K562 (cell line): ENCODE results near the gene FAM83F. TPM values are rescaled to one million over a fixed set of nuclear protein-coding genes. Genes with fewer than 3 reads are reported as not detected.
A peak's percentile ranks its signal among the peaks of the same experiment; 100 is the strongest.

Source experiments
- SIX5 ChIP-seq, 2 experiments: IDR thresholded peaks; 2 replicates each; pipeline ENCODE4 v1.6.1; 2011; ENCODE audit warnings: low read length in 2 of 2, borderline replicate concordance in 1 of 2, low read depth in 1 of 2, mild to moderate bottlenecking in 1 of 2, moderate library complexity in 1 of 2; ENCODE audit not compliant: insufficient read depth in 1 of 2
- SMAD4 ChIP-seq: fragments of 250-450 bp; sonication (Bioruptor Pico); conservative IDR thresholded peaks from 2 replicates; pipeline ENCODE4 v1.8.0; 2021; ENCODE audit warnings: inconsistent platforms, mild to moderate bottlenecking, moderate library complexity
- ZBTB8A ChIP-seq: fragments of 450-650 bp; IDR thresholded peaks from 2 replicates; pipeline ENCODE4 v1.6.1; 2018; ENCODE audit warnings: mild to moderate bottlenecking, moderate library complexity; ENCODE audit not compliant: partially characterized antibody
- ZNF324 ChIP-seq: fragments of 250-450 bp; sonication (Bioruptor Pico); IDR thresholded peaks from 2 replicates; pipeline ENCODE4 v1.4.0; 2020; ENCODE audit warnings: mild to moderate bottlenecking
- ZNF384 ChIP-seq: IDR thresholded peaks from 2 replicates; pipeline ENCODE4 v1.6.1; 2012; ENCODE audit warnings: low read depth, low read length, improper control_type of control experiment
- ZNF707 ChIP-seq: fragments of 250-450 bp; sonication (Bioruptor Pico); conservative IDR thresholded peaks from 2 replicates; pipeline ENCODE4 v1.8.0; 2022; ENCODE audit warnings: inconsistent platforms, mild to moderate bottlenecking, moderate library complexity
- polyA plus RNA-seq, 8 experiments: library from polyadenylated mRNA; depleted of rRNA in 4 of 8; stranded (reverse) in 5 of 8; unstranded in 3 of 8; fragments of >200 nt; fragmentation: Nextera tagmentation in 2 of 8; fragmentation: Illumina TruSeq in 1 of 8; extraction: Ambion mirVana in 2 of 8; extraction: Trizol in 1 of 8; gene quantifications; 2 replicates each; pipeline versions ENCODE4 v1.2.1 to v1.2.3, GENCODE V29; 2011 to 2014; ENCODE audit warnings: inconsistent platforms in 1 of 8, missing spikeins in 1 of 8
- total RNA-seq, 7 experiments: library from RNA; depleted of rRNA in 6 of 7; stranded (reverse); fragments of >200 nt in 6 of 7; fragmentation: Illumina TruSeq in 2 of 7; extraction: Trizol in 2 of 7; gene quantifications; 2 replicates each; pipeline versions ENCODE4 v1.2.1 to v1.2.3, GENCODE V29; 2011 to 2021; ENCODE audit warnings: low replicate concordance in 1 of 7
- TF ChIP-seq, protein P1 (sequence below): fragments of 450-650 bp; IDR thresholded peaks from 2 replicates; pipeline ENCODE4 v1.6.1; 2016; ENCODE audit warnings: mild to moderate bottlenecking, moderate library complexity
- TF ChIP-seq, protein P2 (sequence below): fragments of 450-650 bp; IDR thresholded peaks from 2 replicates; pipeline ENCODE4 v1.6.1; 2016
- TF ChIP-seq, protein P3 (sequence below), 2 experiments: fragments of 450-650 bp in 1 of 2; sonication (generic) in 1 of 2; formaldehyde crosslinking in 1 of 2; IDR thresholded peaks in 1 of 2; conservative IDR thresholded peaks in 1 of 2; 2 replicates each; pipeline versions ENCODE4 v1.6.1 to v1.8.1; 2016 to 2023; ENCODE audit warnings: mild to moderate bottlenecking in 2 of 2, moderate library complexity in 2 of 2, inconsistent platforms in 1 of 2, missing genetic modification reagents in 1 of 2
- TF ChIP-seq, protein P4 (sequence below): sonication (generic); formaldehyde crosslinking; IDR thresholded peaks from 2 replicates; pipeline ENCODE4 v1.8.0; 2022; ENCODE audit warnings: missing genetic modification reagents, mild to moderate bottlenecking, moderate library complexity, borderline replicate concordance

Gene FAM83F
- total and polyA plus RNA-seq, 9 of the 15 experiments (the other 6 are each of a cell fraction or from before 2014, with no cell fraction given): under 0.01 to 0.13 (median 0.04) TPM; not detected in 1

DNA sequence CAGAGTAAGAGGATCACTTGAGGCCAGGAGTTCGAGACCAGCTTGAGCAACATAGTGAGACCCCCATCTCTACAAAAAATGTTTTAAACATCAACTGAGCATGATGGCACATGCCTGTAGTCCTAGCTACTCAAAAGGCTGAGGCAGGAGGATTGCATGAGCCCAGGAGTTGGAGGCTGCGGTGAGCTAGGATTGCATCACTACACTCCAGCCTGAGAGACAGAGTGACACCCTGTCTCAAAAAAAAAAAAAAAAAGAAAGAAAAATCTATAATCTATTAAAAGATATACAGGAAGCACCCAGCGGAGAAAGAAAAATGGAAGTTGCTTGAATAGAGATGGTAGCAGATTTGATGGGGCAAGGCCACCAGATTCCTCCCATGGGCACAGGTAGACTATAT, 61.8 kb downstream of the FAM83F start (continued):
- TF ChIP-seq, protein P1, sequence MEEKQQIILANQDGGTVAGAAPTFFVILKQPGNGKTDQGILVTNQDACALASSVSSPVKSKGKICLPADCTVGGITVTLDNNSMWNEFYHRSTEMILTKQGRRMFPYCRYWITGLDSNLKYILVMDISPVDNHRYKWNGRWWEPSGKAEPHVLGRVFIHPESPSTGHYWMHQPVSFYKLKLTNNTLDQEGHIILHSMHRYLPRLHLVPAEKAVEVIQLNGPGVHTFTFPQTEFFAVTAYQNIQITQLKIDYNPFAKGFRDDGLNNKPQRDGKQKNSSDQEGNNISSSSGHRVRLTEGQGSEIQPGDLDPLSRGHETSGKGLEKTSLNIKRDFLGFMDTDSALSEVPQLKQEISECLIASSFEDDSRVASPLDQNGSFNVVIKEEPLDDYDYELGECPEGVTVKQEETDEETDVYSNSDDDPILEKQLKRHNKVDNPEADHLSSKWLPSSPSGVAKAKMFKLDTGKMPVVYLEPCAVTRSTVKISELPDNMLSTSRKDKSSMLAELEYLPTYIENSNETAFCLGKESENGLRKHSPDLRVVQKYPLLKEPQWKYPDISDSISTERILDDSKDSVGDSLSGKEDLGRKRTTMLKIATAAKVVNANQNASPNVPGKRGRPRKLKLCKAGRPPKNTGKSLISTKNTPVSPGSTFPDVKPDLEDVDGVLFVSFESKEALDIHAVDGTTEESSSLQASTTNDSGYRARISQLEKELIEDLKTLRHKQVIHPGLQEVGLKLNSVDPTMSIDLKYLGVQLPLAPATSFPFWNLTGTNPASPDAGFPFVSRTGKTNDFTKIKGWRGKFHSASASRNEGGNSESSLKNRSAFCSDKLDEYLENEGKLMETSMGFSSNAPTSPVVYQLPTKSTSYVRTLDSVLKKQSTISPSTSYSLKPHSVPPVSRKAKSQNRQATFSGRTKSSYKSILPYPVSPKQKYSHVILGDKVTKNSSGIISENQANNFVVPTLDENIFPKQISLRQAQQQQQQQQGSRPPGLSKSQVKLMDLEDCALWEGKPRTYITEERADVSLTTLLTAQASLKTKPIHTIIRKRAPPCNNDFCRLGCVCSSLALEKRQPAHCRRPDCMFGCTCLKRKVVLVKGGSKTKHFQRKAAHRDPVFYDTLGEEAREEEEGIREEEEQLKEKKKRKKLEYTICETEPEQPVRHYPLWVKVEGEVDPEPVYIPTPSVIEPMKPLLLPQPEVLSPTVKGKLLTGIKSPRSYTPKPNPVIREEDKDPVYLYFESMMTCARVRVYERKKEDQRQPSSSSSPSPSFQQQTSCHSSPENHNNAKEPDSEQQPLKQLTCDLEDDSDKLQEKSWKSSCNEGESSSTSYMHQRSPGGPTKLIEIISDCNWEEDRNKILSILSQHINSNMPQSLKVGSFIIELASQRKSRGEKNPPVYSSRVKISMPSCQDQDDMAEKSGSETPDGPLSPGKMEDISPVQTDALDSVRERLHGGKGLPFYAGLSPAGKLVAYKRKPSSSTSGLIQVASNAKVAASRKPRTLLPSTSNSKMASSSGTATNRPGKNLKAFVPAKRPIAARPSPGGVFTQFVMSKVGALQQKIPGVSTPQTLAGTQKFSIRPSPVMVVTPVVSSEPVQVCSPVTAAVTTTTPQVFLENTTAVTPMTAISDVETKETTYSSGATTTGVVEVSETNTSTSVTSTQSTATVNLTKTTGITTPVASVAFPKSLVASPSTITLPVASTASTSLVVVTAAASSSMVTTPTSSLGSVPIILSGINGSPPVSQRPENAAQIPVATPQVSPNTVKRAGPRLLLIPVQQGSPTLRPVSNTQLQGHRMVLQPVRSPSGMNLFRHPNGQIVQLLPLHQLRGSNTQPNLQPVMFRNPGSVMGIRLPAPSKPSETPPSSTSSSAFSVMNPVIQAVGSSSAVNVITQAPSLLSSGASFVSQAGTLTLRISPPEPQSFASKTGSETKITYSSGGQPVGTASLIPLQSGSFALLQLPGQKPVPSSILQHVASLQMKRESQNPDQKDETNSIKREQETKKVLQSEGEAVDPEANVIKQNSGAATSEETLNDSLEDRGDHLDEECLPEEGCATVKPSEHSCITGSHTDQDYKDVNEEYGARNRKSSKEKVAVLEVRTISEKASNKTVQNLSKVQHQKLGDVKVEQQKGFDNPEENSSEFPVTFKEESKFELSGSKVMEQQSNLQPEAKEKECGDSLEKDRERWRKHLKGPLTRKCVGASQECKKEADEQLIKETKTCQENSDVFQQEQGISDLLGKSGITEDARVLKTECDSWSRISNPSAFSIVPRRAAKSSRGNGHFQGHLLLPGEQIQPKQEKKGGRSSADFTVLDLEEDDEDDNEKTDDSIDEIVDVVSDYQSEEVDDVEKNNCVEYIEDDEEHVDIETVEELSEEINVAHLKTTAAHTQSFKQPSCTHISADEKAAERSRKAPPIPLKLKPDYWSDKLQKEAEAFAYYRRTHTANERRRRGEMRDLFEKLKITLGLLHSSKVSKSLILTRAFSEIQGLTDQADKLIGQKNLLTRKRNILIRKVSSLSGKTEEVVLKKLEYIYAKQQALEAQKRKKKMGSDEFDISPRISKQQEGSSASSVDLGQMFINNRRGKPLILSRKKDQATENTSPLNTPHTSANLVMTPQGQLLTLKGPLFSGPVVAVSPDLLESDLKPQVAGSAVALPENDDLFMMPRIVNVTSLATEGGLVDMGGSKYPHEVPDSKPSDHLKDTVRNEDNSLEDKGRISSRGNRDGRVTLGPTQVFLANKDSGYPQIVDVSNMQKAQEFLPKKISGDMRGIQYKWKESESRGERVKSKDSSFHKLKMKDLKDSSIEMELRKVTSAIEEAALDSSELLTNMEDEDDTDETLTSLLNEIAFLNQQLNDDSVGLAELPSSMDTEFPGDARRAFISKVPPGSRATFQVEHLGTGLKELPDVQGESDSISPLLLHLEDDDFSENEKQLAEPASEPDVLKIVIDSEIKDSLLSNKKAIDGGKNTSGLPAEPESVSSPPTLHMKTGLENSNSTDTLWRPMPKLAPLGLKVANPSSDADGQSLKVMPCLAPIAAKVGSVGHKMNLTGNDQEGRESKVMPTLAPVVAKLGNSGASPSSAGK: peak; percentile 43; the same call in 1 of the 2 replicates
- no peak for TF ChIP-seq ZNF707 (CRISPR knock-in tag)
- TF ChIP-seq, protein P2, sequence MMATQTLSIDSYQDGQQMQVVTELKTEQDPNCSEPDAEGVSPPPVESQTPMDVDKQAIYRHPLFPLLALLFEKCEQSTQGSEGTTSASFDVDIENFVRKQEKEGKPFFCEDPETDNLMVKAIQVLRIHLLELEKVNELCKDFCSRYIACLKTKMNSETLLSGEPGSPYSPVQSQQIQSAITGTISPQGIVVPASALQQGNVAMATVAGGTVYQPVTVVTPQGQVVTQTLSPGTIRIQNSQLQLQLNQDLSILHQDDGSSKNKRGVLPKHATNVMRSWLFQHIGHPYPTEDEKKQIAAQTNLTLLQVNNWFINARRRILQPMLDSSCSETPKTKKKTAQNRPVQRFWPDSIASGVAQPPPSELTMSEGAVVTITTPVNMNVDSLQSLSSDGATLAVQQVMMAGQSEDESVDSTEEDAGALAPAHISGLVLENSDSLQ: peak; percentile 53
- no peak for TF ChIP-seq ZNF324
- TF ChIP-seq, protein P3, sequence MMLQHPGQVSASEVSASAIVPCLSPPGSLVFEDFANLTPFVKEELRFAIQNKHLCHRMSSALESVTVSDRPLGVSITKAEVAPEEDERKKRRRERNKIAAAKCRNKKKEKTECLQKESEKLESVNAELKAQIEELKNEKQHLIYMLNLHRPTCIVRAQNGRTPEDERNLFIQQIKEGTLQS (IDR thresholded peaks at IDR 0.05): peak; percentile 88
- TF ChIP-seq, protein P3 (CRISPR knock-in tag; conservative IDR thresholded peaks at IDR 0.05): no peak
- TF ChIP-seq SIX5 (IDR thresholded peaks at IDR 0.05; ENCODE audit: borderline replicate concordance in 1 of 2, insufficient read depth in 1 of 2, low read depth in 1 of 2, low read length in 2 of 2): no peak
- TF ChIP-seq ZBTB8A: no peak
- 0 out of 2 replicates have a peak, but pooled peaks have one; percentile 21 for TF ChIP-seq SMAD4 (CRISPR knock-in tag)
- peak; percentile 51; the same call in 1 of the 2 replicates for TF ChIP-seq ZNF384
- TF ChIP-seq, protein P4, sequence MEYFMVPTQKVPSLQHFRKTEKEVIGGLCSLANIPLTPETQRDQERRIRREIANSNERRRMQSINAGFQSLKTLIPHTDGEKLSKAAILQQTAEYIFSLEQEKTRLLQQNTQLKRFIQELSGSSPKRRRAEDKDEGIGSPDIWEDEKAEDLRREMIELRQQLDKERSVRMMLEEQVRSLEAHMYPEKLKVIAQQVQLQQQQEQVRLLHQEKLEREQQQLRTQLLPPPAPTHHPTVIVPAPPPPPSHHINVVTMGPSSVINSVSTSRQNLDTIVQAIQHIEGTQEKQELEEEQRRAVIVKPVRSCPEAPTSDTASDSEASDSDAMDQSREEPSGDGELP: no peak
